Measurements from ENCODE around the gene CD38.

DNA sequence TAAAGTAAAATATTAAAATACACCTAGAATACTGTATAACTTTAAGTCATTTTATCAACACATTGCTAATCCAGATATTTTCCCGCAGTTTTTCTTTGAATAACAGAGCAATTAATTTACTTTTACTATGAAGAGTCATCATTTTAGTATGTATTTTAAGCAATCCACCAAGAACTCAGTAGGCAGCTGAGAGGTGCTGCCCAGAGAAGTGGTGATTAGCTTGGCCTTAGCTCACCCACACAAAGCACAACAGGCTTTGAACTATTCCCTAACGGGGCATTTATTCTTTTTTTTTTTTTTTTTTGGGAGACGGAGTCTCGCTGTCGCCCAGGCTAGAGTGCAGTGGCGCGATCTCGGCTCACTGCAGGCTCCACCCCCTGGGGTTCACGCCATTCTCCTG is 74.4 kb downstream of the CD38 start:
- TF ChIP-seq CREB1 (IDR thresholded peaks at IDR 0.05; ENCODE audit: low read depth) (no peak), ZBTB7A (IDR thresholded peaks at IDR 0.05; ENCODE audit: low read depth) (no peak), RAD21 (IDR thresholded peaks at IDR 0.05; ENCODE audit: low read depth) (no peak), TEAD4 (IDR thresholded peaks at IDR 0.05) (no peak), NFIC (IDR thresholded peaks at IDR 0.05) (no peak), TAF1 (IDR thresholded peaks at IDR 0.05; ENCODE audit: low read depth) (no peak), EP300 (IDR thresholded peaks at IDR 0.05; ENCODE audit: borderline replicate concordance) (no peak), FOXM1 (IDR thresholded peaks at IDR 0.05; ENCODE audit: borderline replicate concordance, low read depth) (no peak), CEBPB (IDR thresholded peaks at IDR 0.05) (no peak), YY1 (IDR thresholded peaks at IDR 0.05; ENCODE audit: low read depth) (no peak), EGR1 (IDR thresholded peaks at IDR 0.05) (no peak)
- TF ChIP-seq, protein P1, sequence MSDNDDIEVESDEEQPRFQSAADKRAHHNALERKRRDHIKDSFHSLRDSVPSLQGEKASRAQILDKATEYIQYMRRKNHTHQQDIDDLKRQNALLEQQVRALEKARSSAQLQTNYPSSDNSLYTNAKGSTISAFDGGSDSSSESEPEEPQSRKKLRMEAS (IDR thresholded peaks at IDR 0.05), result no peak
- TF ChIP-seq, protein P2, sequence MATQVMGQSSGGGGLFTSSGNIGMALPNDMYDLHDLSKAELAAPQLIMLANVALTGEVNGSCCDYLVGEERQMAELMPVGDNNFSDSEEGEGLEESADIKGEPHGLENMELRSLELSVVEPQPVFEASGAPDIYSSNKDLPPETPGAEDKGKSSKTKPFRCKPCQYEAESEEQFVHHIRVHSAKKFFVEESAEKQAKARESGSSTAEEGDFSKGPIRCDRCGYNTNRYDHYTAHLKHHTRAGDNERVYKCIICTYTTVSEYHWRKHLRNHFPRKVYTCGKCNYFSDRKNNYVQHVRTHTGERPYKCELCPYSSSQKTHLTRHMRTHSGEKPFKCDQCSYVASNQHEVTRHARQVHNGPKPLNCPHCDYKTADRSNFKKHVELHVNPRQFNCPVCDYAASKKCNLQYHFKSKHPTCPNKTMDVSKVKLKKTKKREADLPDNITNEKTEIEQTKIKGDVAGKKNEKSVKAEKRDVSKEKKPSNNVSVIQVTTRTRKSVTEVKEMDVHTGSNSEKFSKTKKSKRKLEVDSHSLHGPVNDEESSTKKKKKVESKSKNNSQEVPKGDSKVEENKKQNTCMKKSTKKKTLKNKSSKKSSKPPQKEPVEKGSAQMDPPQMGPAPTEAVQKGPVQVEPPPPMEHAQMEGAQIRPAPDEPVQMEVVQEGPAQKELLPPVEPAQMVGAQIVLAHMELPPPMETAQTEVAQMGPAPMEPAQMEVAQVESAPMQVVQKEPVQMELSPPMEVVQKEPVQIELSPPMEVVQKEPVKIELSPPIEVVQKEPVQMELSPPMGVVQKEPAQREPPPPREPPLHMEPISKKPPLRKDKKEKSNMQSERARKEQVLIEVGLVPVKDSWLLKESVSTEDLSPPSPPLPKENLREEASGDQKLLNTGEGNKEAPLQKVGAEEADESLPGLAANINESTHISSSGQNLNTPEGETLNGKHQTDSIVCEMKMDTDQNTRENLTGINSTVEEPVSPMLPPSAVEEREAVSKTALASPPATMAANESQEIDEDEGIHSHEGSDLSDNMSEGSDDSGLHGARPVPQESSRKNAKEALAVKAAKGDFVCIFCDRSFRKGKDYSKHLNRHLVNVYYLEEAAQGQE (IDR thresholded peaks at IDR 0.05; ENCODE audit: low read depth), result no peak

All from Ishikawa (cell line).